GM10248 (cell line): ENCODE data around the gene ST7.

Experiments used
- CTCF ChIA-PET: fragments of 300-600 bp; sonication (Branson Sonifier 250); formaldehyde crosslinking; extraction: SDS; loops from one replicate; lab custom pipeline; 2021; ENCODE audit warnings: antibody characterized with exemption; lab: Yijun Ruan, JAX
- POLR2A ChIA-PET: fragments of 350-650 bp; sonication (Branson Sonifier 250); formaldehyde crosslinking; extraction: SDS; loops from one replicate; lab custom pipeline; 2020; ENCODE audit warnings: antibody characterized with exemption; lab: Yijun Ruan, JAX
- DNase-seq: peaks from one replicate; pipeline ENCODE4 v3.0.0; 2012; ENCODE audit errors: extremely low spot score
- CTCF ChIP-seq: IDR thresholded peaks from 2 replicates; pipeline ENCODE4 v1.5.1; 2012; ENCODE audit warnings: mild to moderate bottlenecking, low read depth; ENCODE audit errors: extremely low read depth, missing control alignments, control extremely low read depth

ST7 gene

DNA sequence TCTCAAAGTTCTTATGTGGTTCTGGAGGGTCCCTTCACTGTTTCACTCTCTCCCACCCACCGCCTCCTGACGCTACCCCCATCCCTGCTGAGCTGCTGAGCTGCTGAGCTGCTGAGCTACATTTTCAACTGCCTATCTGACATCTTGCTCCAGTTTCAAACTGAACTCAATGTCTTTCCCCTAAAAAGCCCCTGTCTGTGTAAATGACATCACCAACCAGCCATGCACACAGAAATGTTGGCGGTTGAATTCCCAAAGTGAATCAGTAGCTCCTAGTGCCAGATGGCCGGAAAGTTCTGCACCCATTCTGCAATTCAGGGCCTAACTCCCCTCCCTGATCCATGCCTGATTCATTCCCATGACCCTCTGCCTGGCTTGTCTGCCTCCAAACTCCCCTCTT lies 298.4 kb downstream of the ST7 start:
- CTCF ChIA-PET, result interaction anchor here (1.2 to 2.0 kb wide), 6 partner anchors 9 to 171 kb away, joined by 3 to 8 read pairs (median 5); no protein-coding TSS in a partner anchor
- POLR2A ChIA-PET, result no interaction called here
- no peak for DNase-seq
- TF ChIP-seq CTCF, result no peak

DNA sequence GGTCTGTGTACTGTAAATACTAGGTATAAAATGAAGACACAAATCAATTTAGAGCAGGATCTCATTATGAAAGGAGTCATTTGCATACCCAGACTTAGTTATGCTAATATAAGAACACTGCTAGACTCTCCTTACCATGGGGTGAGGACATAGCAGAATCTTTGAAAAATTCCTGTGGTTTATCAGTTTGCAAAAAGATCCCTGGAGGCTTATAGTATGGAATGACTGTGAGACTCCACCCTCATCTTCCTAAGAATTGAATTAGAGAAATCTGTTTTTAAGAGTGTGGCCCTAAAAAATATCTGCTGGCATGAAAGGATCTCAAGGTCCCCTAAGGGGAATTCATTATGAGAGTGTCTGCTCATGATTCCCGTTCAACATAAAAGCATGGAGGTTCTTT lies 306.3 kb downstream of the ST7 start:
- ChIA-PET CTCF (interaction anchor here (1.0 to 1.6 kb wide), 3 partner anchors 8 to 16 kb away, joined by 3 to 7 read pairs (median 4); no protein-coding TSS in a partner anchor), POLR2A (no interaction called here)
- TF ChIP-seq CTCF, result no peak
- no peak for DNase-seq

DNA sequence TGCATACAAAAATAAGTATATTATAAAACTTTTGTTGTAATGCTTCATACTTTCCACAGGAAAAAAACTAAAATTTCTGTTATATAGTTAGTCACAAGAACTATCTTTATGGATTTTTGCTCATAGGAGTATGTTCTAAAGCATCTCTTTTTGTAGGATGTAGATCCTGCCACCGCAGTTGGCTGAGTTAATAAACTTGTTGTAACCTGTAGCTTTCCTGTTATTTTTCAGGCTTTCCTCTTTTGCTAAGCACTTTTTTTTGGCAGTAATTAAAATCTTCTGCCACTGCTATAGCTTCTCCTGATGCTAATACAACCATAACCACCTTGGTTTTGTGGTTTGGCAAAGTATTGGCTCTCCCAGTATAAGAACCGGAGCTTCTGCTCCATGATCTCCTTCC lies 309.2 kb downstream of the ST7 start:
- DNase-seq, result no peak
- ChIA-PET POLR2A (no interaction called here), CTCF (interaction anchor here (1.1 to 1.3 kb wide), 2 partner anchors 29 to 50 kb away, joined by 3 read pairs; no protein-coding TSS in a partner anchor)
- TF ChIP-seq CTCF, result no peak

- DNase-seq, result no peak
- CTCF ChIA-PET, result interaction anchor here (1.7 kb wide), 1 partner anchor 52 kb away, joined by 5 read pairs; no protein-coding TSS in a partner anchor
- TF ChIP-seq CTCF, result no peak
- POLR2A ChIA-PET, result no interaction called here
Observed at GRCh38 chr7:117264716-117265115, 311.4 kb downstream of the ST7 start.

- ChIA-PET CTCF (no interaction called here), POLR2A (no interaction called here)
- no peak for TF ChIP-seq CTCF
- no peak for DNase-seq
Observed at GRCh38 chr7:117269417-117269816, 316.1 kb downstream of the ST7 start.

- TF ChIP-seq CTCF, result no peak
- no peak for DNase-seq
- POLR2A ChIA-PET, result no interaction called here
- CTCF ChIA-PET, result no interaction called here
Observed at GRCh38 chr7:117269886-117270285, 316.6 kb downstream of the ST7 start.

GRCh38 chr7:117270371-117270770 lies 317.1 kb downstream of the ST7 start:
- no peak for DNase-seq
- no peak for TF ChIP-seq CTCF
- POLR2A ChIA-PET, result no interaction called here

More at GRCh38 chr7:117270371-117270770, 317.1 kb downstream of the ST7 start:
- CTCF ChIA-PET, result no interaction called here
